ENCODE results near the gene TIGD1. TPM values are rescaled to one million over a fixed set of nuclear protein-coding genes. Genes with fewer than 3 reads are reported as not detected.

TIGD1 gene
- total RNA-seq, 5 donors from 2014 or later (not counting 1 experiment from before 2014, with no cell fraction given), result 15.6 to 20.4 (median 16.9) TPM

DNA sequence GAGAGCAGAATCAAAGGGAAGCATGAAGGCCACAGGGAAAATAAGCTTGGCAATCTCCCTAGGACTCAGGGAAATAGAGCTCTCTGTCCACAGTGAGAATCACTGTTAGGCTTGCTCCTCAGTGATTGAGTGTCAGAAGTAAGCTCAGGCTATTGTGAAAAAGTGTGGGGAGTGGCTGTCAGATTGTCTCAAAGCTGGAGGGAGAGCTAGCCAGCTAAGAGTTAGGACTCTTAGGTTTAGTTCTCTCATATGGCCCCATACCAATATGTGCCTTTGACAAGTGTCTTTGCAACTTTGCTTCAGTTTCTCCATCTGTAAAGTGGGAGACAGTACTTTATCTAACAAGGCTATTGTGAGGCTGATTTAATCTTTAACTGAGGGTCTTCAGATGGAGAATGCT, 17.4 kb upstream of the TIGD1 start:
- Histone ChIP-seq H3K4me3 (ENCODE audit: control insufficient read depth in 1 of 2, extremely low read depth in 1 of 2, low read length in 1 of 2) (no peak overlapping the region), H3K4me1 (ENCODE audit: control insufficient read depth in 1 of 2, extremely low read depth in 1 of 2, insufficient read depth in 2 of 2, low read length in 2 of 2) (no peaks in the 10 kb centered on the region), H3K9me3 (no peaks in the 10 kb centered on the region), H3K36me3 (ENCODE audit: control insufficient read depth in 2 of 2, extremely low read depth in 1 of 2, insufficient read depth in 1 of 2, low read length in 1 of 2) (peaks cover 19 to 88% of the 10 kb centered on the region in 2 donors), H3K27ac (ENCODE audit: low read length) (no peak overlapping the region), H3K27me3 (replicated peaks in 1 of 2; ENCODE audit: control insufficient read depth in 2 of 2, extremely low read depth in 1 of 2, insufficient read depth in 2 of 2, low read length in 1 of 2) (no peaks in the 10 kb centered on the region)
- Mint-ChIP-seq H3K27ac (no peak overlapping the region), H3K36me3 (peaks cover 80% of the 10 kb centered on the region), H3K4me3 (no peak overlapping the region), H3K27me3 (no peaks in the 10 kb centered on the region), H3K4me1 (no peaks in the 10 kb centered on the region), H3K9me3 (no peaks in the 10 kb centered on the region)
- ChIA-PET CTCF (interaction anchor here in 1 of 2 donors (1.1 kb wide), 1 partner anchor 50 kb away, joined by 3 read pairs; no protein-coding TSS in a partner anchor), POLR2A (no interaction called here)
- DNase-seq (no peak), ATAC-seq (replicated peaks in 1 of 4) (no peak)

DNA sequence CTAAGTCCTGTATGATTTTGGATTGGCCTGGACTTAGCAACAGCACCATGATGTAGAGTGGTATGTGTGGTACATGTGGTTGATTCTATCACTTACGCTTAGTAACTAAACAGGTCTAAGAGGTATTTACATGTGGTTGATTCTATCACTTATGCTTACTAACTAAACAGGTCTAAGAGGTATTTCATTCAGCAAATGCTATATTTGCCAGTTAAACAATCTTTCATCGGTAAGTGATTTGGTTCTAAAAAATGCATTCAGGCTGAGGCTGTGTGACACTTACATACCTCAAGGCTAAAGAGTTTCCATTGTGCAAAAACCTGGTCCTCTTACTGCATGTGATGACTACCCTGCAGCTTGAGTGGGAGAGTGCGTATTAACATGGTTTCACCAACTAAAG, 13.2 kb upstream of the TIGD1 start:
- Mint-ChIP-seq H3K4me3 (no peak overlapping the region), H3K36me3 (peaks cover 74% of the 10 kb centered on the region), H3K4me1 (peaks cover 0 to 2% (median 0%) of the 10 kb centered on the region in 3 donors), H3K27ac (no peak overlapping the region), H3K27me3 (no peaks in the 10 kb centered on the region), H3K9me3 (no peaks in the 10 kb centered on the region)
- Histone ChIP-seq H3K4me3 (ENCODE audit: control insufficient read depth in 1 of 2, extremely low read depth in 1 of 2, low read length in 1 of 2) (no peak overlapping the region), H3K27me3 (replicated peaks in 1 of 2; ENCODE audit: control insufficient read depth in 2 of 2, extremely low read depth in 1 of 2, insufficient read depth in 2 of 2, low read length in 1 of 2) (no peaks in the 10 kb centered on the region), H3K36me3 (ENCODE audit: control insufficient read depth in 2 of 2, extremely low read depth in 1 of 2, insufficient read depth in 1 of 2, low read length in 1 of 2) (peaks cover 9 to 86% of the 10 kb centered on the region in 2 donors), H3K27ac (ENCODE audit: low read length) (no peak overlapping the region), H3K4me1 (ENCODE audit: control insufficient read depth in 1 of 2, extremely low read depth in 1 of 2, insufficient read depth in 2 of 2, low read length in 2 of 2) (no peaks in the 10 kb centered on the region), H3K9me3 (no peaks in the 10 kb centered on the region)
- no CpG with 5 or more reads among the region's 3 CpGs for WGBS (ENCODE audit: insufficient coverage)
- DNase-seq (no peak), ATAC-seq (replicated peaks in 1 of 4) (no peak)
- ChIA-PET POLR2A (interaction anchor here in 1 of 2 donors (0.7 kb wide), 1 partner anchor 1384 kb away, joined by 5 read pairs; no protein-coding TSS in a partner anchor), CTCF (interaction anchor here in 1 of 2 donors (0.7 kb wide), 2 partner anchors 235 to 280 kb away, joined by 4 to 6 read pairs; no protein-coding TSS in a partner anchor)

DNA sequence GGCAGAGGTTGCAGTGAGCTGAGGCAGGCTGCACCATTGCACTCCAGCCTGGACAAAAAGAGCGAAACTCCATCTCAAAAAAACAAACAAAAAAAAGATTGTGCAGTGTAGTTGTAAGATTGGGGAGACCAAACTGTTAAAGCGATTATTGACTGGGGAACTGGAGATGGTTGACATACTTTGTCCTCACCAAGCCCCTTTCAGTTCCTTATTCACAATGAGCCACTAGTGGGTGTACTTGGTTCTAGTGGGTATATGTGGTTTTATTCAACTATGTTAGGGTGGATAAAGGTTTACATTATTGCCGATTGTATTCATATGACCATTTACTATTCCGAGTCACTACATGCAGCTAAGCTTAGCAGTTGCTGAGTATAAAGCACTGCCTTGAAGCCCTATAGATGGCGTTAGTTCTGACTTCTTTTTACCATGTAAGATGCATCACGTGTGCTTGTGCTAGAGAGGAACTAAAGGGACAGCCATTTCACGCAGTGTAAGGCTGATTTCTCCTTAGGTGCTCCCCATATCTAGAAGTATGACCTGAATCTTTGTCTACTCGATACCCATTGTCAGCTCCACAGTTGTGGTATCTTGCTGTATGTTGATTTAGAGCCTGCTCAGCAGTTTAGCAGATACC, 12.3 kb upstream of the TIGD1 start:
- Mint-ChIP-seq H3K36me3 (peaks cover 69% of the 10 kb centered on the region), H3K27ac (no peak overlapping the region), H3K4me1 (peaks cover 0 to 2% (median 0%) of the 10 kb centered on the region in 3 donors), H3K4me3 (no peak overlapping the region), H3K9me3 (no peaks in the 10 kb centered on the region), H3K27me3 (no peaks in the 10 kb centered on the region)
- CTCF ChIA-PET, result interaction anchor here in 1 of 2 donors (0.7 kb wide), 1 partner anchor 279 kb away, joined by 4 read pairs; no protein-coding TSS in a partner anchor
- Histone ChIP-seq H3K27ac (ENCODE audit: low read length) (no peak overlapping the region), H3K36me3 (ENCODE audit: control insufficient read depth in 2 of 2, extremely low read depth in 1 of 2, insufficient read depth in 1 of 2, low read length in 1 of 2) (peaks cover 11 to 84% of the 10 kb centered on the region in 2 donors), H3K27me3 (replicated peaks in 1 of 2; ENCODE audit: control insufficient read depth in 2 of 2, extremely low read depth in 1 of 2, insufficient read depth in 2 of 2, low read length in 1 of 2) (no peaks in the 10 kb centered on the region), H3K4me1 (ENCODE audit: control insufficient read depth in 1 of 2, extremely low read depth in 1 of 2, insufficient read depth in 2 of 2, low read length in 2 of 2) (no peaks in the 10 kb centered on the region), H3K4me3 (ENCODE audit: control insufficient read depth in 1 of 2, extremely low read depth in 1 of 2, low read length in 1 of 2) (no peak overlapping the region), H3K9me3 (no peaks in the 10 kb centered on the region)
- POLR2A ChIA-PET, result no interaction called here
- no peak for DNase-seq
- no peak for ATAC-seq (replicated peaks in 1 of 4)
- whole genome bisulfite sequencing (ENCODE audit: insufficient coverage), result 100% methylated on average over 1 of the region's 8 CpGs

- ChIA-PET POLR2A (no interaction called here), CTCF (no interaction called here)
- H3K27me3 ChIP-seq (replicated peaks in 1 of 2; ENCODE audit: control insufficient read depth in 2 of 2, extremely low read depth in 1 of 2, insufficient read depth in 2 of 2, low read length in 1 of 2), result no peaks in the 10 kb centered on the region
- H3K36me3 ChIP-seq (ENCODE audit: control insufficient read depth in 2 of 2, extremely low read depth in 1 of 2, insufficient read depth in 1 of 2, low read length in 1 of 2), result peaks cover 6 to 48% of the 10 kb centered on the region in 2 donors
- H3K36me3 Mint-ChIP-seq, result peaks cover 50% of the 10 kb centered on the region
- ATAC-seq (replicated peaks in 1 of 4) (no peak), DNase-seq (no peak)
- H3K9me3 ChIP-seq, result no peaks in the 10 kb centered on the region
- no peak overlapping the region for H3K4me3 Mint-ChIP-seq
- 100% methylated on average over 2 of the region's 3 CpGs for WGBS (ENCODE audit: insufficient coverage)
- no peak overlapping the region for H3K27ac Mint-ChIP-seq
- H3K27ac ChIP-seq (ENCODE audit: low read length), result no peak overlapping the region
- no peaks in the 10 kb centered on the region for H3K27me3 Mint-ChIP-seq
- H3K4me3 ChIP-seq (ENCODE audit: control insufficient read depth in 1 of 2, extremely low read depth in 1 of 2, low read length in 1 of 2), result no peak overlapping the region
- peaks cover 47 to 54% (median 48%) of the 10 kb centered on the region in 3 donors for H3K4me1 Mint-ChIP-seq
- H3K4me1 ChIP-seq (ENCODE audit: control insufficient read depth in 1 of 2, extremely low read depth in 1 of 2, insufficient read depth in 2 of 2, low read length in 2 of 2), result peaks cover 2 to 14% of the 10 kb centered on the region in 2 experiments
- no peaks in the 10 kb centered on the region for H3K9me3 Mint-ChIP-seq
Observed at GRCh38 chr2:232556426-232556825, 6.1 kb upstream of the TIGD1 start.

DNA sequence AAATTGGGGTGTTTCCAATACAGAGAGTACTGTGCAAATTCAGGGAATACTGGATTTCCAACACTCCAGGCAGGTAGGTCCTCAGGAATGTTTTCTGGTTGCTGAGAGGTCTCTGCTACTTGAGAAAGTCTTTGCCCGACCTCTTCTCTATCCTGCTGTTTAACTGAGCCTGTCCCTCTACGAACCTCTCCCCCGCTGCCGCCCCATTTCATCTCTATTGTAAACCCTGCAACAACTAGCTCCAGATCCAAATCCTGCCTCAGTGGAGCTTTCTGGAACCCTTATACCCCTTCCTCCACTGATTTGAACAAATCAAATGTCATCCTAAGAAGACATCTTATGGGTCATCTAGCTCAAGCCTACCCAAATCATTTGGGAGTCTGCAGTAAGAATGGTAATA, 1.4 kb upstream of the TIGD1 start:
- POLR2A ChIA-PET, result no interaction called here
- Histone ChIP-seq H3K27me3 (replicated peaks in 1 of 2; ENCODE audit: control insufficient read depth in 2 of 2, extremely low read depth in 1 of 2, insufficient read depth in 2 of 2, low read length in 1 of 2) (no peaks in the 10 kb centered on the region), H3K27ac (ENCODE audit: low read length) (peak overlapping the region; percentile 92), H3K4me1 (ENCODE audit: control insufficient read depth in 1 of 2, extremely low read depth in 1 of 2, insufficient read depth in 2 of 2, low read length in 2 of 2) (peaks cover 8 to 37% of the 10 kb centered on the region in 2 experiments), H3K4me3 (ENCODE audit: control insufficient read depth in 1 of 2, extremely low read depth in 1 of 2, low read length in 1 of 2) (peak overlapping the region in 1 of 2 donors; percentile 98), H3K9me3 (no peaks in the 10 kb centered on the region), H3K36me3 (ENCODE audit: control insufficient read depth in 2 of 2, extremely low read depth in 1 of 2, insufficient read depth in 1 of 2, low read length in 1 of 2) (peaks cover 2 to 10% of the 10 kb centered on the region in 2 donors)
- CTCF ChIA-PET, result interaction anchor here in 1 of 2 donors (0.6 kb wide), 1 partner anchor 27 kb away, joined by 3 read pairs; no protein-coding TSS in a partner anchor
- peaks cover 80 to 91% (median 81%) of the 10 kb centered on the region in 3 donors for H3K4me1 Mint-ChIP-seq
- H3K36me3 Mint-ChIP-seq, result peaks cover 38% of the 10 kb centered on the region
- peak overlapping the region; percentile 95 to 100 for H3K27ac Mint-ChIP-seq
- DNase-seq (no peak), ATAC-seq (replicated peaks in 1 of 4) (no peak)
- no peaks in the 10 kb centered on the region for H3K27me3 Mint-ChIP-seq
- H3K9me3 Mint-ChIP-seq, result peaks cover 0 to 4% (median 4%) of the 10 kb centered on the region in 3 donors
- peak overlapping the region; percentile 98 to 100 (median 99) for H3K4me3 Mint-ChIP-seq
- WGBS (ENCODE audit: insufficient coverage), result 100% methylated on average over 4 of the region's 4 CpGs

- no peaks in the 10 kb centered on the region for H3K9me3 ChIP-seq
- H3K4me1 ChIP-seq (ENCODE audit: control insufficient read depth in 1 of 2, extremely low read depth in 1 of 2, insufficient read depth in 2 of 2, low read length in 2 of 2), result peaks cover 8 to 42% of the 10 kb centered on the region in 2 experiments
- H3K36me3 ChIP-seq (ENCODE audit: control insufficient read depth in 2 of 2, extremely low read depth in 1 of 2, insufficient read depth in 1 of 2, low read length in 1 of 2), result peaks cover 2 to 9% of the 10 kb centered on the region in 2 donors
- H3K4me1 Mint-ChIP-seq, result peaks cover 82 to 91% (median 83%) of the 10 kb centered on the region in 3 donors
- peak overlapping the region; percentile 95 to 100 for H3K27ac Mint-ChIP-seq
- WGBS (ENCODE audit: insufficient coverage), result 20% methylated on average over 1 of the region's 7 CpGs
- no peaks in the 10 kb centered on the region for H3K27me3 ChIP-seq (replicated peaks in 1 of 2; ENCODE audit: control insufficient read depth in 2 of 2, extremely low read depth in 1 of 2, insufficient read depth in 2 of 2, low read length in 1 of 2)
- peak overlapping the region; percentile 90 to 98 for H3K4me3 ChIP-seq (ENCODE audit: control insufficient read depth in 1 of 2, extremely low read depth in 1 of 2, low read length in 1 of 2)
- peaks cover 0 to 4% (median 4%) of the 10 kb centered on the region in 3 donors for H3K9me3 Mint-ChIP-seq
- H3K36me3 Mint-ChIP-seq, result peaks cover 37% of the 10 kb centered on the region
- DNase-seq (no peak), ATAC-seq (replicated peaks in 1 of 4) (no peak)
- peak overlapping the region; percentile 92 for H3K27ac ChIP-seq (ENCODE audit: low read length)
- ChIA-PET POLR2A (no interaction called here), CTCF (interaction anchor here in 1 of 2 donors (0.6 kb wide), 1 partner anchor 27 kb away, joined by 3 read pairs; no protein-coding TSS in a partner anchor)
- peak overlapping the region; percentile 98 to 100 (median 99) for H3K4me3 Mint-ChIP-seq
- H3K27me3 Mint-ChIP-seq, result no peaks in the 10 kb centered on the region
Observed at GRCh38 chr2:232551250-232551638, 887 bp upstream of the TIGD1 start.
